ENCODE data around the gene EIF5AL1.

- TF ChIP-seq CTCF (conservative IDR thresholded peaks at IDR 0.05 in 1 of 2, IDR thresholded peaks at IDR 0.05 in 1 of 2; ENCODE audit: extremely low read depth in 1 of 2, insufficient read depth in 1 of 2, low read depth in 1 of 2, low read length in 2 of 2) (no peak), EZH2 (IDR thresholded peaks at IDR 0.05; ENCODE audit: borderline replicate concordance, low read length) (no peak)
These were observed 37.1 kb upstream of the EIF5AL1 start for GRCh38 chr10:79475119-79475653.

Measured in mammary epithelial cell (primary cell).